ENCODE data around the gene HIVEP3.
"Not testable (repeated sequence)": the region's sequence is repeated elsewhere in the genome, so short reads cannot be mapped to it uniquely, and the experiment has no call there.

The HIVEP3 gene

GRCh38 chr1:41571041-41571440, 347.7 kb downstream of the HIVEP3 start:
- DNase-seq, result no peak

DNA sequence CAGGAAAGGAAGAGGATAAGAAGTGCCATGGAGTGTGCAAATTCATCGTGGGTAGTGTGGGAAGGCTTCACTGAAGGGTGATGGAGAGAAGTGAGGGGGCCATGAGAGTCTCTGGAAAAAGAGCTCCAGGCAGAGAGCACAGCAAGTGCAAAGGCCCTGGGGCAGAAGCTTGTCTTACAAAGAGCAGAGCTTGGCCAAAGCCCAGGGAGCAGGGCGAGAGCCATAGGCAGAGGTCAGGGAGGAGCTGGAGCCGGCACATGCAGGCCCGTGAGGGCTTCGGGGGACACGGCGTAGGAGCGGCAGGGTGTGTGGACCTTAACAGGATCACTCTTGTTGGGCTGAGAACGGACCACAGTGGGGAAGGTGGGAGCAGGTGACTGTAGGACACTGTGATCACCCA, 350.5 kb downstream of the HIVEP3 start:
- DNase-seq, result no peak

- no peak for DNase-seq
Measured at GRCh38 chr1:41566969-41567368, 351.8 kb downstream of the HIVEP3 start.

DNA sequence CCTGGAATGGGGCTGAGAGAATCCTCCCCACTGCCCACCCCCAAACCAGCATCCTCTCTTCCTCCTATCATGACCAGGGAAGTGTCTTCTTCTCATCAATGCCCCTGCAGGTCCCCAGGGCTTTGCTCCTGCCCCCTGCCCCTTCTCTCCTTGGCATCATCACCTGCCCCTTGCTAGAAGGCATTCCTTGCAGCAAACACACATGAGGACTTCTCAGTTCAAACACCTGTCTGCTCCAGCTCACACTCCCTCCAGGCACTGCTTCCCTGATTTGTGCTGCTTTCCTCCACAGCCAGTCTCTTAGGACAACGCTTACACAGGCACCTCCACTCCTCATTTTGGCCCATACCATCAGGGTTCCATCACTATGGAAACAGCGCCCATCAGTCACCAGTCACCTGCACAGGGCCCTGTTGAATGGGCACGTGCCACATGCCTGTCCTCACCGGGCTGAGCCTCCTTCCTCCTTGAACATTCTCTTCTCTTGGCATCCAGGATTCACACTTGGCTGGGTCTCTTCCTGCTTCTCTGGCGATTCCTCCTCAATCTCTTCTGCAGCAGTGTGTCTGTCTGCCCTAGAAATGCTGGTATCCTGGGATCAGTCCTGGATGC, 352.3 kb downstream of the HIVEP3 start:
- DNase-seq, result no peak

- DNase-seq, result no peak
Measured at GRCh38 chr1:41564741-41565475, 353.8 kb downstream of the HIVEP3 start.

DNA sequence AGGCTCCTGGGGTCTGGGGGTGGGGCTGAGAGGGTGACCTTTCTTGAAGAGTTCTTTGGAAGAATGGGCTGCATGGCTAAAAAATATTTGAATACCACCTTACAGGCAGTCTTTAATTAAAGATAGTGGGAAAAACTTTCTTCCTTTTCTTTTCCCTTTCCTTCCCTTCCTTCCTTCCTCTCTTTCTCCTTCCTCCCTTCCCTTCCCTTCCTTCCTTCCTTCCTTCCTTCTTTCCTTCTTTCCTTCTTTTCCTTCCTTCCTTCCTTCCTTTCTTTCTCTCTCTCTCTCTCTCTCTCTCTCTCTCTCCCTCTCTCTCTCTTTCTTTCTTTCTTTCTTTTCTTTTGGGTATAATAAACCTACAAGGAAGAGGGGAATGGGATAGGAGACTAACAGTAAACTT, 356.4 kb downstream of the HIVEP3 start:
- no peak for DNase-seq

DNA sequence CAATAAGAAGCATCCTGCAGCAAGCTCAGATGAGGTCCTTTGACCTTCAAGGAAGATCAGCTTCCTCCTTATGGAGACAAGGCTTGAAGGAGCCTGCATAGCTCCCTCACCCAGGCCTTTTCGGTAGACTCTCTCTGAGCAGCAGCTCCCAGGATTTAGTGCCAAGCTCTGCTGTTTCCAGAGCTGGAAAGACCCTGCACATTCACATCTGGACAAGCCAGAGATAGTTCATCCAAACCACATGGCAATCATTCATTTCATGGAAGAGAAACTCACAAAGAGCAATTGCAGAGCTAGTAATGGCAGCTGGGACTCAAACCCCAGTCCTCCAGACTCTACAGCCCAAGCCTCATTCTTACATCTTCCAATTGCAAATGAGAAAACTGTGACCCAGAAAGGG, 357.8 kb downstream of the HIVEP3 start:
- no peak for DNase-seq

DNA sequence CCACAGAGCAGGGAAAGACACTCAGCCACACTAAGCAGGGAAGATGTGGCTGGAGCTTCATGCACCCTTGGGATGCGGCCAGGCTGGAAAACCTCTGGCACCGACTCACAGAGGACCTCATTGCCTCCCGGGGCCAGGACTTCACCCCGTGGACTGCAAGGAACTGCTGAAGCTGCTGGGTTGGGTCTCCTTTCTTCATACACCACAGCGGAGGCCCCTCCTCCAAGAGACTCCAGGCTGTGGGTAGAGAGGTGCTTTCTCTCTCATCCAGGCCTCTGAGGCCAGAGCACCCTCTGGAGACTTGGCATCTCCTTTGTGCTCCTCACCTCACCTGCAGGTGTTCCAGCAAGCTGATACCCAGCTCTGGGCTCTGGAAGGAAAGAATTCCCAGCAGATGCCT, 358.2 kb downstream of the HIVEP3 start:
- no peak for DNase-seq

- no peak for DNase-seq
Measured at GRCh38 chr1:41559331-41559730, 359.4 kb downstream of the HIVEP3 start.

DNA sequence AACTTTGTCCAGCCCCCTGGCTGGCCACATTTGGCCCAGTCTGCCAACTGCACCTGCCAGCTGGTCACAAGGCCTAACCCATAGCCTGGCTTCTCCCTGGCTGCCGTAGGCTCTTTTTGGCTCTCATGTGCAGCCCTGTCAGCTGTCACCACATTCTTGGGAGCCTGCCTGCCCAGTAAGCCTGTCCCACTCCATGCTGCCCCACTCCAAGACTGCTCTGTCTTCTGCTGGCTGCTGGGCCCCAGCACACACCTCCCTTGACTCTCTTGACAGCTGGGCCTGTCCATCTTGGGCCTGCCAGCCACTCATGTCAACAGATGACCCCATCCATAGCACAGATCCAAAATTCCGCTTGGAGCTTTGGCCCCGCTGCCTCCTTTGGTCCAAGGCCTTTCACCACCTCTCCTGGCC, 360.0 kb downstream of the HIVEP3 start:
- DNase-seq, result peak; percentile 29

DNA sequence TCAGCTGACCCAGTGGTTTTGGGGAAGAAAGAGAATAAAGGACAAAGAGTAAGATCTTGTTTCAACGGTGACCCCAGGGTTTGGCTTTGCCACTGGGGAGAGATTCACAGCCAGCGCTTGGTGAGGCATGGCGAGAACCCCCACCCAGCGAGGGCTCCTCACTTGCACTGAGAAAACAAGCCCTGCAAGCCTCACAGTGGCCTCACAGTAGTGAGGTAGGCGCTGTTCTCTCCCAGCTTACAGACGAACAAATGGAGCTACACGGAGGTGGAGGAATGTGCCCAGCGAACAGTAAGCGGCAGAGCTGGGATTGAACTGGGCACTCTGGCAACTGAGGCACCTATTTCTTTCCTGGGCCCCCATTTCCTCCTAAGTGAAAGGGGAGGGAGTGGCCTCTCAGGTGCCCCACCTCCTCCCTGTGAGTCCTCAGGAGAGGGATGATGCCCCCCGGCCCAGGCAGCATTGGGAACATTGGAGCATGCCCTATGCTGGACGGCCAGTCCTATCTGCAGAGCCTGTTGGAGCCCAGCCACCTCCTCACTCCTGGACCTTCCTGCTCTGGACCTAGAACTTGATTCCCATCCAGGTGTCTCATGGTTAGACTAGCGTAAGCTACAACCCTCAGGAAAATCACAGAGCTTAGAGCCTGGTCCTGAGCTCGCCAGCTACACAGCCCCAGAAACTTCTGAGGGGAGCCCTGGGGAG, 360.8 kb downstream of the HIVEP3 start:
- DNase-seq, result no peak

GRCh38 chr1:41554746-41555145, 364.0 kb downstream of the HIVEP3 start:
- DNase-seq, result not testable (repeated sequence)

- peak; percentile 98 for DNase-seq
Measured at GRCh38 chr1:41547781-41548560, 370.8 kb downstream of the HIVEP3 start.

GRCh38 chr1:41547336-41547735, 371.4 kb downstream of the HIVEP3 start:
- no peak for DNase-seq

DNA sequence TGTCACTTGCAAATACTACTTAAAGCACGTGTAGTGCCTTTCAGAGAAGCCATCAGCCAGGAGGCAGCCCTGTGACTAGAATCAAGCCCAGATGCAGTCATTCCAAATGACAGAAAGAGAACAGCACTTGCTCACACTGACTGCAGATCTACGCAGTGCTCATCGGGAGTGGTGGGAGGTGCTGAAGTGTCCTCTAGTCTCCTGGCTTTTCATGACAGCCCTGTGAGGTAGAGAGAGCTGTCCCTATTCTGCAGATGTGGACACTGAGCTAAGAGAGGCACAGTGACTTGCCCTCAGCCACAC, 371.9 kb downstream of the HIVEP3 start:
- DNase-seq, result no peak

- DNase-seq, result peak; percentile 86
Measured at GRCh38 chr1:41545996-41546832, 372.5 kb downstream of the HIVEP3 start.

GRCh38 chr1:41542196-41542930, 376.4 kb downstream of the HIVEP3 start:
- no peak for DNase-seq

- no peak for DNase-seq
Measured at GRCh38 chr1:41541592-41541952, 377.1 kb downstream of the HIVEP3 start.

DNA sequence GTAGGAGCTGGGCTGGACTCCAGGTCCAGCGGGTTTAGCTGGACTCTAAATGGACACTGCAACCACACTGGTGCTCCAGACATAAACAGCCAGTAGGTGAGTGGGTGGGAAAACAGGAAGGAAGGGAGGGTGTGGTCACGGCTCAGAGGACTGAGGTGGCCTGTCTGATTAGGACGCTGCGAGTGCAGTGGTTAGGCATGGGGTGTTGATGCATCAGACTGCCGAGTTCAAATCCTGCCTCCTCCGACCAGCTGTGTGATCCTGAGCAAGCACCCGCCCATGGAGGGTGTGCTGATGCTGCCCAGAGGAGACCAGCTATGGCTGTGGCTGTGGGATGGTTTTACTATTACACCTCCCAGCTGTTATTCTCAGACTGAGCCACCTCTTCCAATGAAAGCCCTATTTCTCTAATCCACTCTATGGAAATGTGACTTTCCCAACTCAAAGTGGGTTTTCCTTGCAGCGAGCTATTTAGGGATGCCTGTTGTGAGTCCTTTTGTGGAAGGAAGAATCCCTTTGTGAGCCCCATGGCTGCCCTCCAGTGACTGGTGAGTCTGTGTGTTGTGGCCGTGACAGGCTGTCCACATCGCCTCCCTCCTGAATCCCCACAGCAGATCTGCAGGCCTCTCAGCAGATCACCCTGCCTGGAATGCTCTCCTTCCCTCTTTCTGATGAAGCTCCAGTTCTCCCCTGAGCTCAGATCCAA, 377.7 kb downstream of the HIVEP3 start:
- no peak for DNase-seq

DNA sequence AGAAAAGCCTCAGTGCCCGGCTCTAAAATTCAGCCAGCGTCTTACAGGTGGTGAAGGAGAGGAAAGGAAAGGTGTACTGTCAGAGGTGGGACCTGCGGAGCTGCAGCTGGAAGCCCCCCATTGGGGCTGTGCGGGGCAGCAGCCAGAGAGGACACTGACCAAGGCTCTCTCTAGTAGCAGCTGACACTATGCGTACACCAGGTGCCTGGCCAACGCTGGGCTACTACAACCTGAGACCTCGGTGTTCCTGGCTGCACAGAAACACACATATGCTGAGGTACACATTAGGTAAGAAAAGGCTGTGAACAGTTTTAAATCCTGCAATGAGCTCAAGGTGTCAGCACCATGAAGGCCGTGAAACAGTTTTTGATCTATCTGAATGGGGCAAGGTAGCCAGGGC, 378.7 kb downstream of the HIVEP3 start:
- no peak for DNase-seq

- no peak for DNase-seq
Measured at GRCh38 chr1:41539418-41539805, 379.3 kb downstream of the HIVEP3 start.

Measured in RPMI8226 (cell line).